Stimulated activated CD8-positive, alpha-beta memory T cell treated with anti-CD3 and anti-CD28 coated beads, Interleukin-4, amount 100 ng/mL, for 1 hour (primary cell): Measurements from ENCODE around the gene TMEM231.
"Not testable (repeated sequence)": the region's sequence is repeated elsewhere in the genome, so short reads cannot be mapped to it uniquely, and the experiment has no call there.

Source experiments
- DNase-seq, 2 donors: peaks; one replicate each; pipeline ENCODE4 v3.0.0-alpha.2; 2020; ENCODE audit warnings: low read depth in 2 of 2, low spot score in 1 of 2

Gene TMEM231

DNA sequence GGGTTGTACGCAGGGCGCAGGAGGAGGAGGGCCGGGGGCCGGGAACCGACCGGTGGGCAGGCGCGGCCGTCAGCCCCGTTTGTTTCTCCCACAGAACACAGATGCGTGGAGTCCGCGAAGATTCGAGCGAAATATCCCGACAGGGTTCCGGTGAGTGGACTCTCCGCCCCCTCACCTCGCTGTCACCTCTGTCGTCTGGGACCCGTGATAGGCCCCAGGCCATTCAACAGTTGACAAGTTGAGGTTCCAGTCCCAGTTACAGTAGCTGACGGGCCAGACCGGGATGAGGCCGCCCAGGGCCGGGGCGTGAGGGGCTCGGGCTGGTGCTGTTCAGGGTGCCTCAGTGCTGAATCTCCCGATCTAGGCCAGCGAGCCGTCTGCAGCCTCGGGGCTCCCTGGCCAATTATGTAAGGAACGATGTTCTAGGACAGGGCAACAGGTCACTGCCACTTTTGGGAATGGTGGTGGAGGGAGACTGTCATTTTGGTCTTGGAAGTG lies 10.8 kb upstream of the TMEM231 start:
- no peak for DNase-seq

DNA sequence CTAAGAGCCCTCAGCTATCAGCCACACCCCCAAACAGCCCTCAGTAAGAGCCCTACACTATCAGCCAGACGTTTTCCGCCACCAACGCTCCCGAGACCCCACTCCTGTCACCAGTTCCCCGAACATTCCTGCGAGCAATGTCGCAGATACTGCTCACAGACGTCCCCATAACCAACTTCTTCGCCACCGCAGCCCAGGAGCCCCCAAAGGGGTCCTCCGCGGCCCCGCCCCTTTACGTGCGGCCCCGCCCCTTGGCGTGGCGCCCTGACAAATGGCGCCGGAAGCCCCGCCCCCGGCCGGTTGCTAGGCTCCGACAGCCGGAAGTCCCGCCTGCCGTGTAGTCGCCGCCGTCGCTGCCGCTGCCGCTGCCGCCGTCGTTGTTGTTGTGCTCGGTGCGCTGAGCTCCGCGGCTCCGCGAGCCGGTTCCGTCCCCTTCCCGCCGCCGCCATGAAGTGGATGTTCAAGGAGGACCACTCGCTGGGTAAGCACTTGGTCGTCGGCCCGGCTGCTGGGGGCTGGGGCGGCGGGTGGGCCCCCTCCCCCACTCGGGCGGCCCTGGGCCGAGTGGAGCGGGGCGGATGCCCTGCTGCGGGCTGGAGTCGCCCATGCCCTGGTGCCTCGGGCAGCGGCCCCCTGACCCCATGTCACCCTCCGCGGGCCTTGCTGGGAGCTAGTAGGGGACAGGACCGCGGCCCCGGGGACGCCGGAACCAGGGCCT lies 10.1 kb upstream of the TMEM231 start, which contains the start of gene GABARAPL2:
Gene GABARAPL2 (plus strand): TSS at position 340 of the 718 bp plus-strand sequence. CDS start 108 bp downstream, at position 448.
- peak; percentile 87 to 88 for DNase-seq

DNA sequence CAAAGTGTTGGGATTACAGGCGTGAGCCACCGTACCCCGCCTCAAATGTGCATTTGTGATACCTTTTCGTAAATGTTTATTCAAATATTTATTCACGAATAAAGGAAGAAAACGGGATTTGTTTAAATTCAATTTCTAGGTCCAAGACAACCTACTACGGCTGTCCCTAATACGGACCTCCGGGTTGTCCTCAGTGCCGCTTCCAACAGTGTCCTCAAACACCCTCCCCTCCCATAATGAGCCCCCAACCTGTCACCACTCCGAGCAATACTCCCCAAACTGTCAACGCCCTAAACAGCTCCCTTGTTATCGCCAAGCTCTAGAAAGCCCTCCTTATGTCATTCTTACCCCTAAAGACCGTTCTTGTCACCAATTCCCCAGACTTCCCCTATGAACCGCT lies 9.6 kb upstream of the TMEM231 start:
- DNase-seq, result no peak

DNA sequence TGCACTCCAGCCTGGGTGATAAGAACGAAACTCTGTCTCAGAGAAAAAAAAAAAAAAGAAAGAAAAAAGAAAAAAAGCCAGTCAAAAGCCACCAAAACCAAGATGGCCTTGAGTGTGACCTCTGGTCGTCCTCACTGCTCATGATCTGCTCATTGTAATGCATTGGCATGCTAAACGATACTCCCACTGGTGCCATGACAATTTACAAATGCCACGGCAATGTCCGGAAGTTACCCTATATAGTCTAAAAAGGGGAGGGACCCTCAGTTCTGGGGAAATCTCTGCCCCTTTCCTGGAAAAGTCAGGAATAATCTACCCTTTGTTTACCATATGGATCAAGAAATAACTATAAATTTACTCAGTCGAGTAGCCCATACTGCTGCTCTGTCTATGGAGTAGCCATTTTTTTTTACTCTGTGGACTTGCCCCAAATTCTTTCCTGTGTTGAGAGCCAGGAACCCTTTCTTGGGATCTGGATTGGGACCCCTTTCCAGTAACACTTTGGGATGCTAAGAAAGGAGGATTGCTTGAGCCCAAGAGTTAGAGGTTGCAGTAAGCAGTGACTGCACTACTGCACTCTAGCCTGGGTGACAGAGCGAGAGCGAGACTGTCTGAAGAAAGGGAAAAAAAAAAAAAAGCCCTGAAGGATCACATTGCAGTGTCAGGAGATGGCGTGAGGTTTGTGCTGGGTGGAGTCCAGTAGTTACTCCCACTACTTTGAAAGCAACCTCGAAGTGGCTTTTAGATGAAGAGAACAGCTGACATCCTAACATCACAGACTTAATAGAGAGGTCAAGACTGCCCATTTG lies 3.7 kb upstream of the TMEM231 start:
- DNase-seq, result no peak

DNA sequence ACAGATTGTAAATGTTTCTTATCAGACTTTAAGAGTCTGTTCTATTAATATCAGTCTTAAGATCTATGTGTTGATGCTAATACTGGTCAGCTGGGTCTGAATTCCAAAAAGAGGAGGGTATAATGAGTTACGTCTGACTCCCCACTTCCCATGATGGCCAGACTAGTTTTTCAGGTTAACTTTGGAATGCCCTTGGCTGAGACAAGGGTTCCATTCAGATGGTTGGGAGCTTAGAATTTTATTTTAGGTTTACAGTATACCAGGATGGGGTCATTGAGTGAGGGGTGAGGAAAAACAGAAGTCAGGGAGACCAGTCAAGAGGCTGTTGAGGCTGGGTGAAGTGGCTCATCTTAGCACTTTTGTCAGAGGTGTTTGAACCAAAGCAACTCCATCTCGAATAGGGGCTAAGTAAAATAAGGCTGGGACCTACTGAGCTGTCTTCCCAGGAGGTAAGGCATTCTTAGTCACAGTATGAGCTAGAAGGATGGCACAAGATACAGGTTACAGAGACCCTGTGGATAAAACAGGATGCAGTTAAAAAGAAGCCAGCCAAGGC lies 2.9 kb upstream of the TMEM231 start:
- no peak for DNase-seq

DNA sequence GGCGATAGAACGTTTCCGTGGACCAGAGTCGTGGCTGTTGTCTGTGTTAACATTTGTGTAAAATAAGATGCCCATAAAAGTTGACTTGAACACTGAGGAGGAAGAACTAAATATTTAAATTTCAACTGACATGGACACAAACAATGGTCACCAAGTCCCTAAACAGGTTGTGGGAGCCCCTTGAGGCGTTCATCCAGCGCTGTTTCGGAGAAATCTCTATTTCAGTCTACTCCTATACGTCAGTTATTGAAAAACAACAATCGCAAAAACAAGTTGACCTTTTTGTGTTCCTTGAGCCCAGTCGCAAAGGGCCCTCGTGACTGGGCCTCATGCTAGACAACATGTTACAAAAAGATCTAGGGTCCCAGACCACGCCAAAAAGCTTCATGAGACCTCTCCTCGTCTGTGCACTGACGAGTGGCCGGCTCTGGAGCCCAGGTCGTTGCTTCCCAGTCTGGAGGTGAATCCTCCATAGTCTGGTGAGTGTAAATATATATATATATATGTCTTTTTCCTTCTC lies 439 bp upstream of the TMEM231 start:
- DNase-seq, result no peak

DNA sequence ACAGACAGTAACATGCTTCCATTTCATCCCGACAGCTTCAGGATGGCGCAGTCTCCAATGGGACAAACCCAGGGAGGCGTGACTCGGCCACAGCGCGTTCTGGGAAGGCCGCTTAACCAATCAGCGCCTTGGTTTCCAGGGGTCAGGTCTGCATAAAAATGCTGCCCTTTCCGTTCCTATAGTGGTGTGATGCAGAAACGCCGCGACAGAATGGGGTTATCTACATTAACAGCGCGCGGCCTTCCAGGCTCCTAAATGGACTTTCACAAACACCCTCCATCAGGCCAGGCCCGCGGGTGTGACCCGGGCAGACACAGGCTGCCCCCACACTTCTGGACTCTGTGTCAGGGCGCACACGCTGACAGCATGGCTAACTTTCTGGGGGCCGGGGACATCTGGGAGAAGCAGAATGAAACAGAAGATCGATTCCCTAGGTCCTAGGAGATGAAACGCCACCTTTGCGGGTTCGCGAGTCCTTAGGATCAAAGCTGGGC lies 792 bp downstream of the TMEM231 start:
- no peak for DNase-seq

DNA sequence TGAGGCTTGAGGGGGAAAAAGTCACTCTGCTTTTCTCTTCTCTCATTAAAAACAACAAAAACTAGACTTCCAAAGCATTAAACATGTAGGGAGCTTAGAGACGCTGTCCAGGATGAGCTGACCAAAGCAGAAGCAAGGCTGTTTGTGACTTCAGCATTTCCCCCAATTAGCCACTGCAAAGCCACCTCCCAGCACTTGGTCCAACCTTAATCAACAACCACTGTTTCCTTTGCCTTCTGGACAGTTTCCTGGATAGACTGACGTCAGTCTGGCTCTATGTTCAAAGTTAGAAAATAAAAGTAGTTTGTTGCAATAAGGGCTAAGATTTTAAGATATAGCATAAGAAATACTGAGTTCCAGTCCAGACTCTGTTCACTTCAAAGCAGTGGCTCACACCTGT lies 3.1 kb downstream of the TMEM231 start:
- no peak for DNase-seq

DNA sequence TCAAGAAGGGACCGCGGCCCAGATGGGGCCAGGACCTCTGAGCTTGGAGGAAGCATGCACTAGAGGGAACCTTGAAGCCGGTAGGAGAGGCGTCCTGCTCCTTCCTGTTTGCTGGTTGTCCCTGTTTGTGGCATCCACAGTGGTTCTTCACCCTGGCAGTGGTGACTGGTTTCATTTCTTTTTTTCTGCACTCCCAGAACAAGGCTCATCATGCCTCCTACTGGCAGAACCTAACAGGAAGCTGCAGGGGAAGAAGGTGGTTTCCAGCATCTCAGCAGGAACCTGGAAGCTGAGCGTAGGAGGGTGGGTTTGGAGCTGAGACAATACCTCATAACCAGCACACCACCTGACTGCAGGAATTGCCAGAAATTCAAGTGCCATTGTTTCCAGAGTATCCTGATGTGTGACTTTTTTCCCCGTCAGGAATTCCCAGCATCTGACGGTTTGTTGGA lies 5.8 kb downstream of the TMEM231 start:
- no peak for DNase-seq

DNA sequence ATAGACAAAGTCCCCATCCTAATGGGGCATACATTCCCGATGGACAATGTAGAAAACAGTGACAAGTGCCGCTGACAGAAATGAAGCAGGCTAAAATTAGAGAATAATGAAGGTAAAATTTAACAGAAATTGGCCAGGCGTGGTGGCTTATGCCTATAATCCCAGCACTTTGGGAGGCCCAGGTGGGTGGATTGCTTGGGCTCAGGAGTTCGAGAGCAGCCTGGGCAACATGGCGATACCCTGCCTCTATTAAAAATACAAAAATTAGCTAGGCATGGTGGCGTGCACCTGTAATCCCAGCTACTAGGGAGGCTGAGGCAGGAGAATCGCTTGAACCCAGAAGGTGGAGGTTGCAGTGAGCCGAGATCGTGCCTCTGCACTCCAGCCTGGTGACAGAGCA lies 7.6 kb downstream of the TMEM231 start:
- DNase-seq, result not testable (repeated sequence)

DNA sequence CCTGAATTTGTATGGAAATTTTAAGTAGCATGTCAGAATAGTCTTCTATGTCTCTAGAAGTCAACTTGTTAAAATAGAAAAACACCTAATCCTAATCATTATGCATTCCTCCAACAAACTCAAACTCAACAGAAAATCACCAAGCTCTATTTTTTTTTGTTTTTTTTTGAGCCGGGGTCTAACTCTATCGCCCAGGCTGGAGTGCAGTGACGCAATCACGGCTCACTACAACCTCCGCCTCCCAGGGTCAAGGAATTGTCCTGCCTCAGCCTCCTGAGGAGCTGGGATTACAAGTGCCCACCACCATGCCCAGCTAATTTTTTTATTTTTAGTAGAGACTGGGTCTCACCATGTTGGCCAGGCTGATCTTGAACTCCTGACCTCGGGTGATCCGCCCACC lies 9.8 kb downstream of the TMEM231 start:
- no peak for DNase-seq

DNA sequence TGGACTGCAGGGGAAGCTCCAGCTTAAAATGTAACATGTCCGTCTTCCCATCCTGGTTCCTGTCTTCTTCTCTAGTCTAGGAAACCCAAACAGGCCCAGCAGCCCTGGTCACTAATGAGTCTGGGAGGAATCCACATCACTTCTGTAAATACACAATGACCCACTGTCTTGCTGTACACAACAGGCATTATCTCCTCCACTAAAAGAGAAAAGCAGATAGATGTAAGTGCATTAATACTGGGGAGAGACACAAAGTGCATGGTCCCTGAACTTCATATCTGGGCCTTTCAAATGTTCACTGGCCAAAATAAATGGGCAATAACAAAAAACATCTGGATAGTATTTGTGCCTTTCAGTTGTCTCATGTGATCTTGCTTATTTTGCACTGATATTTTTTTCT lies 10.2 kb downstream of the TMEM231 start:
- DNase-seq, result not testable (repeated sequence)

DNA sequence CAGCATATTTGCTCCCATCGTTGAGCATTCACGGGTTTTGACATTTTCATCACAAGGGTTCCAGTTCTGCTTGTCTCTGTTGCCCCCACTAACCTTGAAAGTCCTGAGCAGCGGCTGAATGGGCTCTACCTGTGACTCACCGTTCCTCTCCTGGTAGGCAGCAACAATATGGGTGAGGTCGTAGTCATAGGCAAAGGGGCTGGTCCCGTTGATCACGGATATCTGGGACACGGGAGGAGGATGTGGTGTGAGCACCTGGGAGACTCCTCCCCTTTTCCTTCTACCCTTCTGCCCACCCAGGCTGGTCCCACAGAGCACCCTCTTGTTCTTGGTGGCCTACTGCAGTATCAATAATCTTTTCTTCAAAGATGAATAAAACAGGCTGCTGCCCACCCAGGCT lies 13.6 kb downstream of the TMEM231 start:
- not testable (repeated sequence) for DNase-seq

DNA sequence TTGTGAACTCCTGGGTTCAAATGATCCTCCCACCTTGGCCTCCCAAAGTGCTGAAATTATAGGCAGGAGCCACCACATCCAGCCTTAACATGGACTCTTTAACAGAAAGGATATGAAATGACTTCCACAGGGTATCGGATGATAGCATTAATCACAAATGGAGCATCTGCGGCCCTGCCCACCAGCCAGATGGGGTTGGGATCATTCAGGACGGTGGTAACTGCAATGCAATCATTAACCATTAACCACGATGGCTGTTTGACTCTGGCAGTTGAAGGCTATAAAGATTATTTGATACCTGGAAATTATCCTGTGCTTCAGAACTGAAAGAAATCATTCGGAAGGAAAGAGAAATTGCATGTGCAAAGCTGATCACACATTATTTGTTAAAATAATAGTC lies 14.8 kb downstream of the TMEM231 start:
- no peak for DNase-seq

DNA sequence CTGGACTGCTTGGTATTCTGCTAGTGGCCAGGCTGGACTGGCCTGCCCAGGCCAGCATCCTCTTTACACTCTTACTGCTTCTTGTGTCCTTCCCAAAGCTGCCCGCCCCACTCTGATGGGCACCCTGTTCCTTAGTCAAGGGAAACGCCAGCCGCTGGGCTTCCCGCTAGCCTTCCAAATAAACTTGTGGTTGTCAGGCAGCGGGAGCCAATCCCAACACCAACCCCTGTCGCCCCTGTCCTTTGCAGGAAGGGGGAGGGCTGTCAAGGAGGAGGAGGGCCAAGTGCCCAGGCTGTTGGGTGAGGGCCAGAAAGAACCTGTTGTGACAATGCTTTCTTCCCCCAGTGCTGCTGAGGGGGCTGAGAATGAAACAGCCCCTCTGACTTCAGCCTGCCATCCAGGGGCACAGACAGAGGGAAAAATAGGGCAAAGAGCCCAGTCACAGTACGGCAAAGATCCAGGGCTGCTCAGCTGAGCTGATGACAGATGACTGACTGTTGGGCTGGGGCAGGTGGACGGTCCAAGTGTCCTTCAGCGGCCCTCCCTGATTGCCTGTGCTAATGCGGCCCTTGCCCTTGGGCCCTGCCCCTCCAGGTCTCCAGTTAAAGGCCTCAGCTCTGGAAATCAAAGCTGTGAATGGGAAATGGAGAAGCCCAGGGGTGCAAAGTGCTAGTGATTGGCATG lies 17.0 kb downstream of the TMEM231 start:
- DNase-seq, result not testable (repeated sequence)

DNA sequence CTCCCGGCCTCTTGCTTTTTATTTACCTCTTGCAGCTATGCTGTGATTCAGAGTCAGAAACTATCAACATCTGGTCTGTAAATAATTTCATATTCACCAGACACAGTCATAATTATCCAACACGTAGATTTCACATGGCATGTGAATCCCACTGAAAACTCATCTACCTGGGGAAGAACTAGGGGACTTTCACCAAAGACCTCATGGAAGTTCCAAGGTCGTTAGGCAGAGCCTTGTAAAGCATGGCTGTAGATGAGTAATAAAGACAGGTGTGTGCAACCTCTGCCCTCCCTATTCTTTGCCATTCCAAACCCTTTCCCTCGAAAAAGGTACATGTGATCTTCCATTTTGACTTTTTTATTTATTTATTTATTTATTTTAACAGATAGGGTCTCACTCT lies 18.3 kb downstream of the TMEM231 start:
- DNase-seq, result no peak

DNA sequence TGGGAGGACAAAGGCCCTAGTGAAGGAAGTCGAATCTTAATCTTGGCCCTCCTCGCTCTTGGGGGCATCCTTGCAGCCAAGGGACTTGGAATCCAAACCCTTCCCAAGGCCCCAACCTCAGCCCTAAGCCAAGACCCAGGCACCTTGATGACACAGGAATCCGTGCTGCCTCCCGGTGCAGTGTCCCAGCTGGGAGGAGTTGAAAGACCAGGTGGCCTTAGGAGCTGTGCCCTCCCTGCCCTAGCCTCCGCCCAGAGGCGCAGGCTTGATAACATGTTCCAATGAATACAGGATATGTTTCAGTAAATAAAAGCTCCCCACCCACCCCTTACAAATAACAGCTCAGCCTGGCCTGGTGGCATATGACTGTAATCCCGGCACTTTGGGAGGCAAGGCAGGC lies 20.2 kb downstream of the TMEM231 start, which contains the start of gene CHST5:
Gene CHST5 (minus strand): TSS at position 208 of the 400 bp plus-strand sequence. CDS start 5,724 bp downstream, outside the sequence.
- DNase-seq, result no peak

DNA sequence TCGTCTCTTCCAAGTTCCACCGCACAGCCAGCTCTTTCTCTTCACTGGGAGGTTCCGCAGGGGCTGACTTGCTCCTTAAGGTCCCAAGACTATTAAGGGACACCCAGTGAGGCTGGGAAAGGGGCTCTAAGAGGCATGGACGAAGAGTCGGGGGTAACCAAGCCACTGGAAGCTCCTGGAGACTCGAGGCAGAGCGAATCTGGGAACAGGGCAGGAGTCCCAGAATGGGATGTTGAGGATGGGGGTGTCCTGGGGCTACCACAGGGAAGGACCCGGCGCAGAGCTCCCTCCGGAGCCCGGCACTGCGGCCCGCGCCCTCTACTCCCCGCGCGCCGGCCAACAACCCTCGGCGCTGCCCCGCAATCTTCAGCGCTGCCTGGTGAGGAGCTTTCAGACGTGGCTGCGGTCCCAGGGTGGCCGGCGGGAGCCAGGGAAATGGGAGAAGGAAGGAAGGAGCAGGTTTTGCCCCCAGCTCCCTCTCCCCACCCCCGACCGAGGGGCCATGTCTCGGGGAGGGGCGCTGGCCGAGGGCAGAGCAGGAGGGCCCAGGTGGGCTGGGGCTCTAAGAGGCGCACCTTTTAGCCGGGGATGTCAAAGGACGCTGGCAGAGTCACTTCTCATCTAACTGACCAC lies 20.7 kb downstream of the TMEM231 start:
- no peak for DNase-seq

DNA sequence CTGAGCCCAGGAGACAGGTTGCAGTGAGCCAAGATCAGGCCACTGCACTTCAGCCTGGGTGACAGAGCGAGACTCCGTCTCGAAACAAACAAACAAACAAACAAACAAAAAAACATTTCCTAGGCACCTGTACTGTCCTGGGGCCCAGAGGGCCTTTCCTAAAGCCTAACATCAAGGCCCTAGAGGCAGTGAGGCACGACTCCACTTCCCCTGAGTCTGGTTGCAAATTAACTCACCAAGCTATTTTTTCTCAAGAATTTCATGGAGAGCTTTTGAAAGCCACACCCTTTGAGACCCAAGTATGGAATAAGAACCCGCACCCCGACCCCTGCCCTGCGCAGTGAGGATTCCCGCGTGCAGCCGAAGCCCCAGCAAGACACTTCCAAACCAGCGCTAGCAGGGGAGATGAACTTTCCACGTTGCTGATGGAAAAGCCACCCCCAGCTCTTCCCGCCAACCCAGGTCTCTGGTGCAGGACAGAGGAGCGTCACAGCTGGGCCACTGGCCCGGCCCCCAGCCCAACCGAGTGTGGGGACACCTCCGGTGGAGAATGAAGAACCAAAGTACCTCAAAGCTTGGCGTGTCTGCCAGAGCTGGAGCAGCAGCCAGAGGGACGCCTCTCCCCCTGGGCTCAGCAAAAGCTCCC lies 21.4 kb downstream of the TMEM231 start:
- no peak for DNase-seq

DNA sequence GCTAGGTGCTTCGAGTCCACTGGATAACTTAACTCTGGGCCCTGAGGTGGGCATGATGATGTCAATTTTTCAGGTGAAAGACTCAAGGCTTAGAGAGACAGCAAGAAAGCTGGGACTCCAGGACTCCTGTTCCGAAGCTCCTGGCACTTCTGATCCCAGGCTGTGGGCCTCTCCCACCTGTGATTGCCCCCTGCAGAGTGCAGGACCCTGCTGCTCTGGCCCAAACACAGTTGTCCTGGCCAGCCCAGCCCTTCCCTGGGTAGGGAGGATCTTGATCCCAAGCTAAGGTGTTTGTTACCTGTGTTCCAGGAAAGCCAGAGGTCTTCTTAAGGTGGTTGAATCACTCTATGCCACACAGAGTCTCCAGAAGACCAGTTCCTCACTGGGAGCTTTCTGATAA lies 23.3 kb downstream of the TMEM231 start:
- DNase-seq, result no peak
